ENCODE measurements around the gene RAI14.

GRCh38 chr5:34656001-34656699, at the start of gene RAI14:
- TF ChIP-seq CTCF (IDR thresholded peaks at IDR 0.05) (peak; percentile 29; the same call in 1 of the 2 replicates), ZFX (IDR thresholded peaks at IDR 0.05; ENCODE audit: borderline replicate concordance) (no peak)
